NB4 (cell line): Measurements from ENCODE around the gene NELL1.

Experiments
- POLR2A ChIP-seq: IDR thresholded peaks from 2 replicates; pipeline ENCODE4 v1.6.1; 2011; ENCODE audit warnings: mild to moderate bottlenecking; ENCODE audit not compliant: insufficient read length; ENCODE audit errors: extremely low read depth
- TF ChIP-seq, protein P1 (sequence below): IDR thresholded peaks from one replicate; pipeline ENCODE4 v1.5.1; 2012; ENCODE audit warnings: low read depth, low read length

DNA sequence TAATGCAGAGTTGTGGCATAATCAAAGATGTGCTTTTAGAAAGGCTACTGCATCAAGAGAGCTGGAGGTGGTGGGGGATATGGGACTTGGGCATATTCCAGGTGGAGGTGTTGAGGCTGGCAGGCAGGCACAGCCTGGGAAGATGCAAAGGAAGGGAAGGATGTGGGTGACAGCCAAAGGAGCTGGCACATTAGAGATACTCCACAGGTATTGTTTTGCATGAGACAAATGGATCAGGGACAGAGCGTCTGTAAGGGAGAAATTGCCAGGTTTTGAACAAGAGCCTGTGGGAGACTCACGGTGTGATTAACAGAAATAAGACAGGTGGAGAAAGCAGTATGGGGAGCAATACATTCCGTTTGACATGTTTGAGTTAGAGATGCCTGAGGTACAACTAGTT is 263.7 kb downstream of the NELL1 start:
- TF ChIP-seq, protein P1, sequence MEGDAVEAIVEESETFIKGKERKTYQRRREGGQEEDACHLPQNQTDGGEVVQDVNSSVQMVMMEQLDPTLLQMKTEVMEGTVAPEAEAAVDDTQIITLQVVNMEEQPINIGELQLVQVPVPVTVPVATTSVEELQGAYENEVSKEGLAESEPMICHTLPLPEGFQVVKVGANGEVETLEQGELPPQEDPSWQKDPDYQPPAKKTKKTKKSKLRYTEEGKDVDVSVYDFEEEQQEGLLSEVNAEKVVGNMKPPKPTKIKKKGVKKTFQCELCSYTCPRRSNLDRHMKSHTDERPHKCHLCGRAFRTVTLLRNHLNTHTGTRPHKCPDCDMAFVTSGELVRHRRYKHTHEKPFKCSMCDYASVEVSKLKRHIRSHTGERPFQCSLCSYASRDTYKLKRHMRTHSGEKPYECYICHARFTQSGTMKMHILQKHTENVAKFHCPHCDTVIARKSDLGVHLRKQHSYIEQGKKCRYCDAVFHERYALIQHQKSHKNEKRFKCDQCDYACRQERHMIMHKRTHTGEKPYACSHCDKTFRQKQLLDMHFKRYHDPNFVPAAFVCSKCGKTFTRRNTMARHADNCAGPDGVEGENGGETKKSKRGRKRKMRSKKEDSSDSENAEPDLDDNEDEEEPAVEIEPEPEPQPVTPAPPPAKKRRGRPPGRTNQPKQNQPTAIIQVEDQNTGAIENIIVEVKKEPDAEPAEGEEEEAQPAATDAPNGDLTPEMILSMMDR = no peak
- TF ChIP-seq POLR2A = no peak
